SW480 (cell line): ENCODE results near the gene DENND1C.

Experiments
- DNase-seq: peaks from one replicate; pipeline ENCODE4 v3.0.0-alpha.2; 2016; ENCODE audit warnings: low spot score

The DENND1C gene

GRCh38 chr19:6479836-6480398 is 1.7 kb downstream of the DENND1C start:
- no peak for DNase-seq

GRCh38 chr19:6478815-6479214 is 2.8 kb downstream of the DENND1C start:
- no peak for DNase-seq

GRCh38 chr19:6476896-6477431 is 4.6 kb downstream of the DENND1C start:
- no peak for DNase-seq

- peak; percentile 90 for DNase-seq
These were observed 5.3 kb downstream of the DENND1C start for GRCh38 chr19:6476155-6476895.

GRCh38 chr19:6475321-6476108 is 6.1 kb downstream of the DENND1C start:
- peak; percentile 35 for DNase-seq

GRCh38 chr19:6473647-6474046 is 7.9 kb downstream of the DENND1C start:
- DNase-seq, result peak; percentile 26

- no peak for DNase-seq
These were observed 8.9 kb downstream of the DENND1C start for GRCh38 chr19:6472713-6473112.

GRCh38 chr19:6471076-6471475 is 10.5 kb downstream of the DENND1C start:
- DNase-seq, result no peak

GRCh38 chr19:6470173-6470572 is 11.4 kb downstream of the DENND1C start:
- no peak for DNase-seq

GRCh38 chr19:6467384-6467783 is 14.2 kb downstream of the DENND1C start:
- no peak for DNase-seq

GRCh38 chr19:6466526-6467248 is 14.9 kb downstream of the DENND1C start:
- no peak for DNase-seq

GRCh38 chr19:6465663-6466062 is 15.9 kb downstream of the DENND1C start:
- DNase-seq, result no peak

GRCh38 chr19:6465006-6465405 is 16.6 kb downstream of the DENND1C start:
- no peak for DNase-seq

GRCh38 chr19:6464070-6464873 is 17.3 kb downstream of the DENND1C start, which contains the start of gene CRB3:
Gene CRB3, plus strand, starts transcription at chr19:6464271. Its CDS starts 431 bp downstream, at chr19:6464702.
- DNase-seq, result peak; percentile 80

GRCh38 chr19:6460099-6460884 is 21.3 kb downstream of the DENND1C start:
- DNase-seq, result peak; percentile 97

- DNase-seq, result peak; percentile 50
These were observed 22.1 kb downstream of the DENND1C start, which contains the start of gene SLC25A23 for GRCh38 chr19:6459262-6460098. Gene SLC25A23, minus strand, starts transcription at chr19:6459792. Its CDS starts 164 bp downstream, at chr19:6459628.

GRCh38 chr19:6458695-6459261 is 22.8 kb downstream of the DENND1C start:
- peak; percentile 18 for DNase-seq

- DNase-seq, result no peak
These were observed 23.5 kb downstream of the DENND1C start for GRCh38 chr19:6457958-6458694.
